Measurements from ENCODE around the gene ZHX3. TPM values are rescaled to one million over a fixed set of nuclear protein-coding genes. Genes with fewer than 3 reads are reported as not detected.

Gene ZHX3
- total and polyA plus RNA-seq, 2 of the 13 experiments (the other 11 are each of a cell fraction or from before 2014, with no cell fraction given), result 8.4 to 11.7 TPM

DNA sequence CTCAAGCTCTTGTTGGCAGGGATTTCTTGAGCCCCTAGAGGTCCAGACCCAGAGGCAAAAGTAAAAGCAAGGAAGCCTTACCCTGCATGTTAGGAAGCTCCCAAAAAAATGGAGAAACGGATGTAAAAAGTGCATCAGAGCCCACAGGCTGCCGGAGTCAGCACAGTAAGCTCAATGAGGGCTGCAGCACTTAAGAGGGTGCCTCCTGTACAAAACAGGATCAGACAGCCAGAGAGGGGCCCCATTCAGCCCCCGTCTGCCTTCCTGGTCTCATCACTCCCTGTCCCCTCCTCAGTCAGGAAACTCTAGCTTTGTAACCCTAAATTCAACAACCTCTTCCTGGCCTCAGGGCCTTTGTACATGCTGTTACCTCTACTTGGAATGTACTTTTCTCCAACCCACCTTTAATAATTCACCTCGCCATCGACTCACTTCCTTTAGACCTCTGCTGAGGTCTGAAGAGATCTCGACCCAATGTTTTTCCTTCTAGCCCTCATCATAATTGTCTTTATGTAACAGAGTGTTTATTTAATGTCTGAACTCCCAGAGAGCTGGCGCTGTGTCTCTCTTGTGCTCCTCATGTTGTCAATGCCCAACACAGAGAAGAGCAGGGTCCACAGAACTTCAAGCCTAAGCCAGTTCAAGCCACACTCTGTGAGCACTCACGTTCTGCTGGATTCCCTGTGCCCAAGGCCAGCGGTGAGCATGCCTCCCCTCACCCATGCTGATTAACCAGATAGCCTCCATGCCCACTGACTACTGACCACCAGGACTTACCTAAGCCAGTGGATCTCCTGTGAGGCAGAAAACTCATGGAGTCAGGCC is 183.0 kb downstream of the ZHX3 start (continued):
- TF ChIP-seq NKX3-1 (CRISPR knock-in tag; IDR thresholded peaks at IDR 0.05) (no peak), HNRNPL (IDR thresholded peaks at IDR 0.05; ENCODE audit: low read depth, low read length) (no peak), DNMT3B (CRISPR knock-in tag; conservative IDR thresholded peaks at IDR 0.05) (no peak), ZNF318 (CRISPR knock-in tag; IDR thresholded peaks at IDR 0.05) (no peak), ZBTB26 (CRISPR knock-in tag; IDR thresholded peaks at IDR 0.05; ENCODE audit: borderline replicate concordance) (no peak), ZMAT3 (CRISPR knock-in tag; conservative IDR thresholded peaks at IDR 0.05) (no peak), ZNF577 (CRISPR knock-in tag; IDR thresholded peaks at IDR 0.05; ENCODE audit: borderline replicate concordance, low read depth) (no peak), RFX1 (IDR thresholded peaks at IDR 0.05) (no peak), PRMT3 (CRISPR knock-in tag; IDR thresholded peaks at IDR 0.05; ENCODE audit: borderline replicate concordance, low read depth) (no peak), ZNF234 (CRISPR knock-in tag; conservative IDR thresholded peaks at IDR 0.05) (no peak), ZNF549 (CRISPR knock-in tag; IDR thresholded peaks at IDR 0.05) (no peak), ZNF512B (CRISPR knock-in tag; IDR thresholded peaks at IDR 0.05; ENCODE audit: borderline replicate concordance) (0 out of 2 replicates have a peak, but pooled peaks have one; percentile 28)
- TF ChIP-seq, protein P1, sequence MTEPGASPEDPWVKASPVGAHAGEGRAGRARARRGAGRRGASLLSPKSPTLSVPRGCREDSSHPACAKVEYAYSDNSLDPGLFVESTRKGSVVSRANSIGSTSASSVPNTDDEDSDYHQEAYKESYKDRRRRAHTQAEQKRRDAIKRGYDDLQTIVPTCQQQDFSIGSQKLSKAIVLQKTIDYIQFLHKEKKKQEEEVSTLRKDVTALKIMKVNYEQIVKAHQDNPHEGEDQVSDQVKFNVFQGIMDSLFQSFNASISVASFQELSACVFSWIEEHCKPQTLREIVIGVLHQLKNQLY (CRISPR knock-in tag; IDR thresholded peaks at IDR 0.05), result no peak
